Osteocyte (in vitro differentiated cells): ENCODE results near the gene KCNH5. TPM values are rescaled to one million over a fixed set of nuclear protein-coding genes. Genes with fewer than 3 reads are reported as not detected.
"Not testable (repeated sequence)": the region's sequence is repeated elsewhere in the genome, so short reads cannot be mapped to it uniquely, and the experiment has no call there.

Source experiments
- DNase-seq: peaks from one replicate; pipeline ENCODE4 v3.0.0; 2021; ENCODE audit warnings: mixed read lengths; ENCODE audit not compliant: unreplicated experiment; ENCODE audit errors: extremely low spot score
- H3K27ac Mint-ChIP-seq: one replicate; pipeline ENCODE4 v1.8.0; 2021; ENCODE audit warnings: mild to moderate bottlenecking, mixed read lengths; ENCODE audit not compliant: unreplicated experiment
- H3K27me3 Mint-ChIP-seq: one replicate; pipeline ENCODE4 v1.8.0; 2021; ENCODE audit warnings: mixed read lengths; ENCODE audit not compliant: unreplicated experiment
- H3K36me3 Mint-ChIP-seq: one replicate; pipeline ENCODE4 v1.8.0; 2021; ENCODE audit warnings: mixed read lengths; ENCODE audit not compliant: unreplicated experiment
- H3K4me1 Mint-ChIP-seq: one replicate; pipeline ENCODE4 v1.8.0; 2021; ENCODE audit warnings: mixed read lengths; ENCODE audit not compliant: unreplicated experiment
- H3K4me3 Mint-ChIP-seq: one replicate; pipeline ENCODE4 v1.8.0; 2021; ENCODE audit warnings: mild to moderate bottlenecking, moderate library complexity, mixed read lengths; ENCODE audit not compliant: unreplicated experiment
- H3K9me3 Mint-ChIP-seq: one replicate; pipeline ENCODE4 v1.8.0; 2021; ENCODE audit warnings: mixed read lengths; ENCODE audit not compliant: unreplicated experiment
- CTCF ChIP-seq: fragments of 200-600 bp; sonication (generic); IDR thresholded peaks from 2 replicates; pipeline ENCODE4 v1.5.0; 2021; ENCODE audit warnings: antibody characterized with exemption, mild to moderate bottlenecking, moderate library complexity
- total RNA-seq: library from RNA; stranded (reverse); gene quantifications from 2 replicates; pipeline ENCODE4 v1.2.1, GENCODE V29; 2021

Gene KCNH5
- total RNA-seq, 1 donor from 2014 or later = not detected

- TF ChIP-seq CTCF = no peak
- H3K4me3 Mint-ChIP-seq = no peak overlapping the region
- no peaks in the 10 kb centered on the region for H3K4me1 Mint-ChIP-seq
- H3K36me3 Mint-ChIP-seq = no peaks in the 10 kb centered on the region
- no peak for DNase-seq
- H3K27me3 Mint-ChIP-seq = peaks cover 5% of the 10 kb centered on the region
- no peak overlapping the region for H3K27ac Mint-ChIP-seq
- H3K9me3 Mint-ChIP-seq = no peaks in the 10 kb centered on the region
Observed at GRCh38 chr14:62819931-62820330, 225.3 kb downstream of the KCNH5 start.

GRCh38 chr14:62807636-62808035 lies 237.6 kb downstream of the KCNH5 start:
- H3K27me3 Mint-ChIP-seq = no peaks in the 10 kb centered on the region
- peaks cover 16% of the 10 kb centered on the region for H3K9me3 Mint-ChIP-seq
- no peak overlapping the region for H3K4me3 Mint-ChIP-seq
- no peak for DNase-seq
- H3K4me1 Mint-ChIP-seq = no peaks in the 10 kb centered on the region
- no peak overlapping the region for H3K27ac Mint-ChIP-seq
- no peaks in the 10 kb centered on the region for H3K36me3 Mint-ChIP-seq
- TF ChIP-seq CTCF = no peak

GRCh38 chr14:62800577-62800976 lies 244.7 kb downstream of the KCNH5 start:
- peaks cover 2% of the 10 kb centered on the region for H3K27me3 Mint-ChIP-seq

GRCh38 chr14:62796431-62796830 lies 248.8 kb downstream of the KCNH5 start:
- H3K36me3 Mint-ChIP-seq = no peaks in the 10 kb centered on the region
- H3K4me1 Mint-ChIP-seq = no peaks in the 10 kb centered on the region
- H3K27ac Mint-ChIP-seq = no peak overlapping the region
- H3K9me3 Mint-ChIP-seq = peaks cover 1% of the 10 kb centered on the region
- peaks cover 2% of the 10 kb centered on the region for H3K27me3 Mint-ChIP-seq
- no peak for TF ChIP-seq CTCF
- H3K4me3 Mint-ChIP-seq = no peak overlapping the region
- no peak for DNase-seq

More at GRCh38 chr14:62800577-62800976, 244.7 kb downstream of the KCNH5 start:
- Mint-ChIP-seq H3K4me3 (no peak overlapping the region), H3K36me3 (no peaks in the 10 kb centered on the region), H3K9me3 (no peaks in the 10 kb centered on the region), H3K4me1 (no peaks in the 10 kb centered on the region), H3K27ac (no peak overlapping the region)
- DNase-seq = no peak
- TF ChIP-seq CTCF = no peak

- Mint-ChIP-seq H3K27ac (no peak overlapping the region), H3K4me1 (no peaks in the 10 kb centered on the region), H3K27me3 (peaks cover 2% of the 10 kb centered on the region), H3K9me3 (peaks cover 30% of the 10 kb centered on the region), H3K4me3 (no peak overlapping the region), H3K36me3 (no peaks in the 10 kb centered on the region)
- no peak for DNase-seq
- no peak for TF ChIP-seq CTCF
Observed at GRCh38 chr14:62792578-62792977, 252.7 kb downstream of the KCNH5 start.

GRCh38 chr14:62781328-62781727 lies 263.9 kb downstream of the KCNH5 start:
- H3K36me3 Mint-ChIP-seq, H3K4me3 Mint-ChIP-seq, H3K9me3 Mint-ChIP-seq, H3K27ac Mint-ChIP-seq, H3K4me1 Mint-ChIP-seq, H3K27me3 Mint-ChIP-seq, DNase-seq: not testable (repeated sequence)
